Tibial artery (tissue), 4 donors: ENCODE measurements around the gene DNASE1L2.
A peak's percentile ranks its signal among the peaks of the same experiment; 100 is the strongest.

Source experiments
- DNase-seq, 2 donors: peaks; one replicate each; pipeline ENCODE4 v3.0.0-alpha.2; 2019
- H3K27ac ChIP-seq, 2 donors: fragments of 200-600 bp; sonication (generic) in 1 of 2; 1 replicate in 1 of 2; 2 replicates in 1 of 2; pipeline ENCODE4 v1.5.1; 2018 to 2019; ENCODE audit warnings: mild to moderate bottlenecking in 1 of 2
- H3K27me3 ChIP-seq, 2 donors: fragments of 200-600 bp; sonication (generic) in 1 of 2; one replicate each; pipeline versions ENCODE4 v1.5.1 to v1.6.0; 2016 to 2019
- H3K36me3 ChIP-seq, 3 donors: fragments of 200-600 bp; sonication (generic) in 2 of 3; one replicate each; pipeline ENCODE4 v1.5.1; 2016 to 2019; ENCODE audit warnings: mild to moderate bottlenecking in 2 of 3
- H3K4me1 ChIP-seq, 4 donors: fragments of 200-600 bp; sonication (generic) in 2 of 4; 1 replicate in 3 of 4; 2 replicates in 1 of 4; pipeline ENCODE4 v1.5.1; 2016 to 2019
- H3K4me3 ChIP-seq, 2 donors: fragments of 200-600 bp; sonication (generic) in 1 of 2; 1 replicate in 1 of 2; 2 replicates in 1 of 2; pipeline ENCODE4 v1.5.1; 2018 to 2019; ENCODE audit warnings: mild to moderate bottlenecking in 2 of 2
- H3K9me3 ChIP-seq, 3 donors: fragments of 200-600 bp; sonication (generic) in 1 of 3; one replicate each; pipeline ENCODE4 v1.5.1; 2016 to 2019
- CTCF ChIP-seq, 2 experiments: fragments of 200-600 bp in 1 of 2; fragments of 450-650 bp in 1 of 2; IDR thresholded peaks; one replicate each; pipeline ENCODE4 v1.5.1; 2017 to 2019; ENCODE audit warnings: antibody characterized with exemption in 2 of 2, mild to moderate bottlenecking in 1 of 2, moderate library complexity in 1 of 2
- intact Hi-C: fragments of 100-400 bp; cut with DNase I; formaldehyde crosslinking; loops from one replicate; pipeline ENCODE4 v1.15.0; 2023; ENCODE audit warnings: low total_unique reads

DNASE1L2 gene

GRCh38 chr16:2205104-2205966 lies 30.9 kb upstream of the DNASE1L2 start, which contains the start of gene MLST8:
Gene MLST8, plus strand, starts transcription at chr16:2205454. Its CDS starts 632 bp downstream, at chr16:2206086.
- TF ChIP-seq CTCF (IDR thresholded peaks at IDR 0.05) = peak in 1 of 2 experiments; percentile 19
- no peaks in the 10 kb centered on the region for H3K27me3 ChIP-seq
- H3K9me3 ChIP-seq = no peaks in the 10 kb centered on the region
- intact Hi-C loops = no loop called here
- H3K36me3 ChIP-seq = peaks cover 18 to 38% (median 24%) of the 10 kb centered on the region in 3 donors
- peak; percentile 77 to 92 for DNase-seq
- H3K27ac ChIP-seq = peak within 1 kb of the TSS; percentile 94 to 95
- H3K4me1 ChIP-seq = peaks cover 0 to 18% (median 13%) of the 10 kb centered on the region in 4 donors
- H3K4me3 ChIP-seq = peak within 1 kb of the TSS; percentile 68 to 75

GRCh38 chr16:2205967-2206313 lies 30.3 kb upstream of the DNASE1L2 start:
- no peaks in the 10 kb centered on the region for H3K27me3 ChIP-seq
- peak; percentile 29 to 75 for DNase-seq
- H3K4me1 ChIP-seq = peaks cover 0 to 18% (median 13%) of the 10 kb centered on the region in 4 donors
- peaks cover 18 to 40% (median 24%) of the 10 kb centered on the region in 3 donors for H3K36me3 ChIP-seq
- no peaks in the 10 kb centered on the region for H3K9me3 ChIP-seq
- no peak for TF ChIP-seq CTCF (IDR thresholded peaks at IDR 0.05)
- peak overlapping the region; percentile 94 to 95 for H3K27ac ChIP-seq
- peak overlapping the region; percentile 68 to 75 for H3K4me3 ChIP-seq
- intact Hi-C loops = no loop called here

- DNase-seq = no peak
- no peak for TF ChIP-seq CTCF (IDR thresholded peaks at IDR 0.05)
- H3K9me3 ChIP-seq = no peaks in the 10 kb centered on the region
- peak overlapping the region; percentile 94 to 95 for H3K27ac ChIP-seq
- peaks cover 0 to 18% (median 13%) of the 10 kb centered on the region in 4 donors for H3K4me1 ChIP-seq
- intact Hi-C loops = no loop called here
- H3K36me3 ChIP-seq = peaks cover 18 to 40% (median 24%) of the 10 kb centered on the region in 3 donors
- no peaks in the 10 kb centered on the region for H3K27me3 ChIP-seq
- H3K4me3 ChIP-seq = peak overlapping the region; percentile 68 to 75
Observed at GRCh38 chr16:2206420-2206779, 29.8 kb upstream of the DNASE1L2 start.

GRCh38 chr16:2206780-2207433 lies 29.3 kb upstream of the DNASE1L2 start:
- intact Hi-C loops = no loop called here
- Histone ChIP-seq H3K4me3 (peak overlapping the region in 1 of 2 donors; percentile 75), H3K27me3 (no peaks in the 10 kb centered on the region), H3K36me3 (peaks cover 18 to 40% (median 25%) of the 10 kb centered on the region in 3 donors), H3K27ac (no peak overlapping the region), H3K9me3 (no peaks in the 10 kb centered on the region), H3K4me1 (peaks cover 0 to 18% (median 15%) of the 10 kb centered on the region in 4 donors)
- no peak for DNase-seq
- TF ChIP-seq CTCF (IDR thresholded peaks at IDR 0.05) = no peak

- intact Hi-C loops = no loop called here
- Histone ChIP-seq H3K36me3 (peaks cover 18 to 47% (median 32%) of the 10 kb centered on the region in 3 donors), H3K4me1 (peaks cover 0 to 27% (median 20%) of the 10 kb centered on the region in 4 donors), H3K9me3 (no peaks in the 10 kb centered on the region), H3K4me3 (no peak overlapping the region), H3K27ac (no peak overlapping the region), H3K27me3 (no peaks in the 10 kb centered on the region)
- no peak for TF ChIP-seq CTCF (IDR thresholded peaks at IDR 0.05)
- DNase-seq = no peak
Observed at GRCh38 chr16:2207872-2208271, 28.4 kb upstream of the DNASE1L2 start.
